H1 (cell line): ENCODE data around the gene KRT17. TPM values are rescaled to one million over a fixed set of nuclear protein-coding genes. Genes with fewer than 3 reads are reported as not detected.

Experiments used
- CHD7 ChIP-seq: fragments of 300-600 bp; sonication (generic); IDR thresholded peaks from 2 replicates; pipeline ENCODE4 v1.7.1; 2012; ENCODE audit warnings: low read length, moderate library complexity, mild to moderate bottlenecking, inconsistent platforms; ENCODE audit not compliant: insufficient replicate concordance
- E2F6 ChIP-seq: IDR thresholded peaks from 2 replicates; pipeline ENCODE4 v1.6.1; 2012; ENCODE audit warnings: inconsistent platforms
- EP300 ChIP-seq, 2 experiments: IDR thresholded peaks; 1 replicate in 1 of 2; 2 replicates in 1 of 2; pipeline ENCODE4 v1.6.1; 2011 to 2012; ENCODE audit warnings: low read depth in 2 of 2, low read length in 2 of 2, mild to moderate bottlenecking in 2 of 2, borderline replicate concordance in 1 of 2, inconsistent platforms in 1 of 2, moderate library complexity in 1 of 2
- FOSL1 ChIP-seq: IDR thresholded peaks from 2 replicates; pipeline ENCODE4 v1.6.1; 2011; ENCODE audit warnings: mild to moderate bottlenecking, low read depth, low read length, moderate library complexity; ENCODE audit not compliant: insufficient read depth
- KDM4A ChIP-seq: IDR thresholded peaks from one replicate; pipeline ENCODE4 v1.7.1; 2012; ENCODE audit warnings: low read depth, mild to moderate bottlenecking, moderate library complexity, low read length, inconsistent platforms; ENCODE audit not compliant: severe bottlenecking
- MAFK ChIP-seq: IDR thresholded peaks from 2 replicates; pipeline ENCODE4 v1.6.1; 2012; ENCODE audit warnings: low read depth, mild to moderate bottlenecking, improper control_type of control experiment, low read length
- RBBP5 ChIP-seq: IDR thresholded peaks from 2 replicates; pipeline ENCODE4 v1.7.1; 2012; ENCODE audit warnings: low read depth, mild to moderate bottlenecking, inconsistent platforms, low read length, moderate library complexity, borderline replicate concordance
- RNF2 ChIP-seq: fragments of 200-900, 300-1000 bp; sonication (generic); IDR thresholded peaks from 2 replicates; pipeline ENCODE4 v1.7.1; 2016; ENCODE audit warnings: borderline replicate concordance, low read depth, mild to moderate bottlenecking, antibody characterized with exemption, low read length; ENCODE audit not compliant: poor library complexity, severe bottlenecking; ENCODE audit errors: missing control alignments
- SUZ12 ChIP-seq: fragments of 200-600 bp; sonication (generic); IDR thresholded peaks from 2 replicates; pipeline ENCODE4 v1.6.1; 2012; ENCODE audit warnings: mild to moderate bottlenecking, inconsistent platforms, low read length, moderate library complexity, mixed read lengths
- ZNF274 ChIP-seq: IDR thresholded peaks from 2 replicates; pipeline ENCODE4 v1.7.0; 2012; ENCODE audit warnings: low read length, borderline replicate concordance; ENCODE audit errors: extremely low read depth
- polyA plus RNA-seq, 7 experiments: library from polyadenylated mRNA; depleted of rRNA in 3 of 7; stranded (reverse) in 5 of 7; unstranded in 2 of 7; fragments of >200 nt in 5 of 7; fragments of 200-250 nt in 2 of 7; gene quantifications; 1 replicate in 5 of 7; 2 replicates in 1 of 7; 4 replicates in 1 of 7; pipeline versions ENCODE4 v1.2.1 to v1.2.3, GENCODE V29; 2011 to 2013; ENCODE audit warnings: missing spikeins in 2 of 7, mixed read lengths in 2 of 7
- total RNA-seq: library from RNA; stranded (reverse); fragmentation: NEBNext Ultra II Directional; extraction: Animal tissue kit (Norgen Biotek cat#: 25700); gene quantifications from 2 replicates; pipeline ENCODE4 v1.2.1, GENCODE V29; 2021

Gene KRT17
- total and polyA plus RNA-seq, 2 of the 8 experiments (the other 6 are each of a cell fraction or from before 2014, with no cell fraction given), result 0.50 to 0.95 TPM

- TF ChIP-seq CHD7 (no peak), KDM4A (no peak), FOSL1 (no peak), E2F6 (no peak), EP300 (IDR thresholded peaks at IDR 0.05; ENCODE audit: borderline replicate concordance in 1 of 2, low read depth in 2 of 2, low read length in 2 of 2) (no peak), RBBP5 (no peak), RNF2 (no peak), SUZ12 (no peak), ZNF274 (no peak), MAFK (no peak)
Measured at GRCh38 chr17:41575336-41575735, 49.0 kb downstream of the KRT17 start (continued).
